Middle frontal gyrus (tissue), 1 donor: ENCODE results near the gene P2RX4.
A peak's percentile ranks its signal among the peaks of the same experiment; 100 is the strongest.
"Not testable (repeated sequence)": the region's sequence is repeated elsewhere in the genome, so short reads cannot be mapped to it uniquely, and the experiment has no call there.

Source experiments
- DNase-seq: peaks from one replicate; pipeline ENCODE4 v3.0.0-alpha.2; 2015; ENCODE audit warnings: low spot score; ENCODE audit errors: extremely low spot score

The P2RX4 gene

GRCh38 chr12:121219353-121219986 lies 9.5 kb downstream of the P2RX4 start:
- no peak for DNase-seq

DNA sequence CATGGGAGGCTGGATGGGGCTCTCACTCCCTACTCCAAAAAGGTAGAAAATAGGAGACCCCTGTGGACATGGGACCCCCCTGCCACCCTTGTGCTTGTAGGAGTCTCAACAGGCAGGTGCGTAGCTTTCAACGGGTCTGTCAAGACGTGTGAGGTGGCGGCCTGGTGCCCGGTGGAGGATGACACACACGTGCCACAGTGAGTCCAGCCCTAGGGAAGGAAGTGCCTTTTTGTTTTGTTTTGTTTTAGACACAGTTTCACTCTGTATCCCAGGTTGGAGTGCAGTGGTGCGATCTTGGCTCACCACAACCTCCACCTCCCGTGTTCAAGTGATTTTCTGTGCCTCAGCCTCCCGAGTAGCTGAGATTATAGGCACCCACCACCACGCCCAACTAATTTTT lies 12.9 kb downstream of the P2RX4 start:
- DNase-seq: no peak

DNA sequence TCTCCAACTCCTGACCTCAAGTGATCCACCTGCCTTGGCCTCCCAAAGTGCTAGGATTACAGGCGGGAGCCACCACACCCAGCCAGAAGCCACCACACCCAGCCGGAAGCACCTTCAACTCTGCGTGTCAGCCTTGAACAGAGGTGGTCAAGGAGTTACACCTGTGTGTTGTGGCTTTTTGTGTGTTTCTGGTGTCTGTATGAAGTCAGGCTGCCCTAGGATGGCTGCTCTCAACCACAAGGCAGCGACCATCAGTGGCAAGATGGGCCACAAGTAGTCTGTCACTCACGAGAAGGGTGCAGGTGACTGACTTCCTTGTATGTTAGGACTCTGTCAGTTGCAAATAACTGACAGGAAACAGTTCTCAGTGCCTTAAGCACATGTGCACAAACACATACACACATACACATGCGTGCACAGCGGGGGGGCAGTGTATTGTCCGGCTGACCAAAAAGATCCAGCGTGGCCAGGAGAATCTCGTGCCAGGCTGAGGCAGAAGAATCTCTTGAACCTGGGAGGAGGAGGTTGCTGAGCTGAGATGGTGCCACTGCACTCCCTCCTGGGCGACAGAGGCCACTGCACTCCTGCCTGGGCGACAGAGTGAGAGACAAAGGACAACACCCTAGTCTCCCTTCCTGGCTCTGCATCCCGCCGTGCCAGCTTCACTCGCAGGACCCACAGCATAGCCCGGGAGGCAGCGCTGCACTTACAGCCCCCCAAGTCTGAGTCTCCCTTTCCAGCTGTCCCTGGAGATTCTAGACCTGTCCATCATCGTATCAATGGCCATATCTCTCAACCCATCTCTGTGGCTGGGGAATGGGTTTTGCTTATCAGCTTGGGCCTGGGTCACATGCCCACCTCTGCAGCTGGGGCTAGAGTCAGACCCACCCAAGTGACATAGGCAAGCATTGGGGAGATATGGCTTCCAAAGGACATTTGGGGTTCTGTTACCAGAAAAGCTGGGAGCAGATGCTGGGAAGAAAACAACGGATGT lies 13.7 kb downstream of the P2RX4 start:
- DNase-seq: no peak

DNA sequence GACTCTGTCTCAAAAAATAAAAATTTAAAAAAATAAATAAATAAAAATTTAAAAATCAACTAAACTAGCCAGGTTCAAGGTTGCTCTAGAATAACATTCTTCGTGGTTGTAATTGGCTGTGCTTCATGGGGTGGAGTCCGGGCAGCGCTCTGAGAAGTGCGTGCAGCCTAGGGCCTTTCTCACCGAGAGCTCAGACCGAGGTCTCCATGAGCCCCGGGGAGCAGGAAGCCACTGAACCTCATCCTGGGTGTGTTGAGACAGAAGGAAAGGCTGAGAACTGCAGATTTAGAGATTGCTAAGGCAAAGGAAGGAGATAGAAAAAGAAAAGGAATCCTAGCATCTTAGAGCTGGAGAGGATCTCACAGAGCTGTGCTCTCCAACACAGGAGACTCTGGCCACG lies 14.7 kb downstream of the P2RX4 start:
- DNase-seq: no peak

- no peak for DNase-seq
Measured at GRCh38 chr12:121226399-121226798, 16.5 kb downstream of the P2RX4 start.

- DNase-seq: not testable (repeated sequence)
Measured at GRCh38 chr12:121226871-121227270, 16.9 kb downstream of the P2RX4 start.

GRCh38 chr12:121227294-121227693 lies 17.4 kb downstream of the P2RX4 start:
- DNase-seq: no peak

GRCh38 chr12:121228919-121229665 lies 19.2 kb downstream of the P2RX4 start:
- DNase-seq: no peak

DNA sequence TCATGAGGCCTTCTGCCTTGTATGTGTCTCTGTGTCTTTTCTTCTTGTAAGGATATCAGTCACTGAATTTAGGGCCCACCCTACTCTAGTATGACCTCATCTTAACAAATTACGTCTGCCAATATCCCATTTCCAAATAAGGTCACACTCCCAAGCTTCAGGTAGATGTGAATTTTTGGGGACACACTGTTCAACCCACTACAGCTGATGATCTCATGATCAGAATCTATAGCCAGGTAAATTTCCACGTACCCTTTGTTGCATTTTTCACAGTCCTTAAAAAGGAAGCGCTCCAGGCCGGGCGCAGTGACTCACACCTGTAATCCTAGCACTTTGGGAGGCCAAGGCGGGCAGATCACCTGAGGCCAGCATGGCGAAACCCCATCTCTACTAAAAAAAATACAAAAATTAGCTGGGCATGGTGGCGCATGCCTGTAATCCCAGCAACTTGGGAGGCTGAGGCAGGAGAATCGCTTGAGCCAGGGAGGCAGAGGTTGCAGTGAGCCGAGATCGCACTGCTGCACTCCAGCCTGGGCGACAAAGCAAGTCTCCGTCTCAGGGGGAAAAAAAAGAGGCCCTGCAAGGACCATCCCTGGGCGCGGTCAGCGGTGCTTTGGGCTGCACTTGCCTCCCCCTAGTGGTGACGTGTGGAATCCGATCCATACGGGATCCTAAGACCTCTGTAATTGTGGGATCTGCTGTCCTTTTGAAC lies 20.1 kb downstream of the P2RX4 start:
- peak; percentile 9 for DNase-seq

- no peak for DNase-seq
Measured at GRCh38 chr12:121230538-121230907, 20.6 kb downstream of the P2RX4 start.

DNA sequence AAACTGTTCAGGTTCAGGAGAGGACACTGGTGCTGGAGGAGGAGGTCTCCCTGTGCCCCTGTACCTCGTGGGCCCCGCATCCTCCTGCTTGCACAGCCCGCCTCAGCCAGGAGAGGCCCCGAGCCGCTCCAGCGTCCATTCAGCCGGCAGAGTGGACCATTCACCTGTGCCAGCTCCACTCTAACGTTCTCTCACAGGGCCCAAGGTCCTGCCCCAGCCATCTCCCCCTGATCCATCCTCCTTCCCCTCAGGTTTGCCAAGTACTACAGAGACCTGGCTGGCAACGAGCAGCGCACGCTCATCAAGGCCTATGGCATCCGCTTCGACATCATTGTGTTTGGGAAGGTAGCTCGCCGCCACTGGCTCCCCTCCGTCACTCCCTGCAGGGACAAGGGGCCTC lies 22.2 kb downstream of the P2RX4 start:
- no peak for DNase-seq

- no peak for DNase-seq
Measured at GRCh38 chr12:121232977-121233627, 23.2 kb downstream of the P2RX4 start.

DNA sequence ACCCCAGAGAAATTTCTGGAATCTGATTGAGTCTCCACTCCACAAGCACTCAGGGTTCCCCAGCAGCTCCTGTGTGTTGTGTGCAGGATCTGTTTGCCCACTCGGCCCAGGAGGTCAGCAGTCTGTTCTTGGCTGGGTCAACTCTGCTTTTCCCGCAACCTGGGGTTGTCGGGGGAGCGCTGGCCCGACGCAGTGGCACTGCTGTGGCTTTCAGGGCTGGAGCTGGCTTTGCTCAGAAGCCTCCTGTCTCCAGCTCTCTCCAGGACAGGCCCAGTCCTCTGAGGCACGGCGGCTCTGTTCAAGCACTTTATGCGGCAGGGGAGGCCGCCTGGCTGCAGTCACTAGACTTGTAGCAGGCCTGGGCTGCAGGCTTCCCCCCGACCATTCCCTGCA lies 23.7 kb downstream of the P2RX4 start:
- no peak for DNase-seq

- no peak for DNase-seq
Measured at GRCh38 chr12:121236776-121237175, 26.8 kb downstream of the P2RX4 start.

DNA sequence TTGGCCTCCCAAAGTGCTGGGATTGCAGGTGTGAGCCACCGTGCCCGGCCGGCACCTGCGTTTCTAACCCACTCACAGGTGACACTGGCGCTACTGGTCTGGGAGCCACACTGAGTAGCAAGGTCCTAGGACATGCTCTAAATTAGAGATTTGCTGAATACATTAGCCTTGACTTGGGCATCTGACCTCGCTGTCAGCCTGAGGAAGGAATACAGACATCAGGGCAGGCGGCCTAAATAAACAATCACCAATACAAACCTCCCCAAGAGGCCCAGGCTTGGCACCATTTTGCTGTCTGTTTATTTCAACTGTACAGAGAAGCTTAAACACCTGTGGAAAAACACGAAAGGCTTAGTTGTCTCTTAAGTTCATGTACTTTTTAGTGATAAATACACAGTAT lies 27.5 kb downstream of the P2RX4 start:
- DNase-seq: no peak

GRCh38 chr12:121238086-121238485 lies 28.2 kb downstream of the P2RX4 start:
- DNase-seq: no peak

DNA sequence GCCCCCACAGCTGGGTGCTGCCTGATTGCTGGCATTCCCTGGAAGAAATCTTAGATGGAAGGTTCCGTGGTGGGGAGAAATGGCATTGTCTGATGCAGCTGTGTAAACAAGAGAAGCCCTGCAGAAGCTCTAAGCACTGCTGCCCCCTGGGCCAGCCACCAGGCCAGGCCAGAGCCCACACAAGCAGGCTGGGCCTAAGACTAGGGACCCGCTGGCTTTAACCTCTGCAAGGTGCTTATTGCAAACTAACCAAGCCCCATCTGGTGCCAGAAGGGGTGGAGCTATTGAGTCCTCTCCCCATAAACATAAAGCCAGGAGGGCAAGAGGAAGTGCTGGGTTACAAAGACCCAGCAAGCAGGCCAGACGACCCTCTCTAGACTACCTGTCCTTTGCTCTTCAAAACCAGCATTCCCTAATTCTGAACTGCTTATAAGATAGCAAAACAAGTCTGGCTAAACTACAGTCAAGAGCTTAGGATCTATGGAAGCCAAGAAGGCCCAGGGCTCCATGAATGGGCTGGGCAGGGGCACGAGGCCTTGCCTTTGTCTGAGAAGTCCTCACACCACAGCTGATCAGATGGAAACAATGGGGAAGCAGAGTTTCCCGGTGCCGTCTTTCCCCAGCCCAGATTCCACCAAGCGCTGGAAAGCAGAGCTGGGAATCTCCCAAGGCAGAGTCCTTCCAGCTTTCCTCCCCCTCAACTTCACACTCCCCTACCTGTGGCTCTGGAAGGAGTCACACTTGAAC lies 28.8 kb downstream of the P2RX4 start:
- no peak for DNase-seq

DNA sequence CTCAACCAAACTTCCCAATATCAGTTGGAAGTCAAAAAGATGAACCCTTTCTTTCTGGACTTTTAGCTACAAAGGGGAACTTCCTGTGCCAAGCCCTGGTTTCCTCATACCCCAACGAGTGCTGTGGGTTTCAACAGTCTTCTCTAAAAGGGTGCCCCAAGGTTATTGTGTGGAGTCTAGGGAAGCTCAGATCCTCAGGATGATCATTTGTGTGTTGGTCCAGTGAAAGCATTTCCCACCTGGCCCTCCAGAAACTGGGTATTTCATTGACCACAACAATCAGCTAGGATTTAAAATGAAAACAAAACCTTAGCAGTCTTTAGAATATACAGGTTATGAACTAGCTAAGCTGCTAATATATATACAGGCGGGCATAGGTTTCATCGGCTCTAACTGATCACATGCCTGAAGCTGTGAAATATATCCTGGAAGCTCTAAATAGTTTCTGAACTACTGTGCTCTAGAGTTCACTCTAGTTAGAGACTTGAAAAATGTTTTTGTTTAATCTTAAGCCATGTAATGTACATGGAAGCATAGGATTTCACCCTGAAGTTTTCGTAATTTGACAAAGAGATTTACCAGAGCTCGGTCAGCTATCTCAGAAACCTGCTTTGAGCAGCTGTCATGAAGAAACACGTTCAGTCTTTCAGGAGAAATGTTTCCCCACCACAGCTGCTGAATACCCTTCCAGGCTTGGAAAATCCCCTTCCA lies 29.6 kb downstream of the P2RX4 start:
- no peak for DNase-seq

- no peak for DNase-seq
Measured at GRCh38 chr12:121240062-121240420, 30.1 kb downstream of the P2RX4 start.
